DND-41 (cell line): ENCODE data around the gene ASB1.

Experiments
- CTCF ChIP-seq: IDR thresholded peaks from 2 replicates; pipeline ENCODE4 v1.5.1; 2012; ENCODE audit warnings: borderline replicate concordance, low read length, moderate library complexity, mild to moderate bottlenecking; ENCODE audit not compliant: poor library complexity, severe bottlenecking; ENCODE audit errors: extremely low read depth
- EZH2 ChIP-seq: IDR thresholded peaks from 3 replicates; pipeline ENCODE4 v1.6.1; 2012; ENCODE audit warnings: borderline replicate concordance, low read depth, mild to moderate bottlenecking, moderate library complexity, low read length, inconsistent platforms; ENCODE audit not compliant: severe bottlenecking

- no peak for TF ChIP-seq CTCF
- no peak for TF ChIP-seq EZH2
Measured at GRCh38 chr2:238379096-238379810, 47.5 kb upstream of the ASB1 start.
